Mesodermal cell (in vitro differentiated cells): ENCODE measurements around the gene UCP2.

ENCODE experiments used
- H3K27ac ChIP-seq: 2 replicates; pipeline ENCODE4 v1.7.0; 2013; ENCODE audit warnings: mild to moderate bottlenecking, low read depth, low read length, moderate library complexity; ENCODE audit not compliant: severe bottlenecking
- H3K36me3 ChIP-seq: 2 replicates; pipeline ENCODE4 v1.7.1; 2013; ENCODE audit warnings: mild to moderate bottlenecking, low read length, moderate library complexity; ENCODE audit not compliant: control insufficient read depth, insufficient read depth
- H3K4me1 ChIP-seq: one replicate; pipeline ENCODE4 v1.7.1; 2013; ENCODE audit warnings: mild to moderate bottlenecking, low read length; ENCODE audit not compliant: insufficient read depth, control insufficient read depth, poor library complexity, severe bottlenecking
- H3K4me3 ChIP-seq: 2 replicates; pipeline ENCODE4 v1.7.0; 2013; ENCODE audit warnings: low read length, control low read depth, mild to moderate bottlenecking; ENCODE audit not compliant: insufficient read depth, poor library complexity, severe bottlenecking; ENCODE audit errors: extremely low read depth
- H3K9me3 ChIP-seq: 2 replicates; pipeline ENCODE4 v1.7.1; 2013; ENCODE audit warnings: mild to moderate bottlenecking, low read length, moderate library complexity; ENCODE audit not compliant: control insufficient read depth
- WGBS, 2 experiments: methylation state at CpG; one replicate each; pipeline ENCODE4 v1.1.5; 2013; ENCODE audit warnings: missing lambda C conversion rate in 2 of 2; ENCODE audit not compliant: insufficient coverage in 2 of 2; 5-methylcytosine and 5-hydroxymethylcytosine counted together

The UCP2 gene

GRCh38 chr11:73965076-73965763 lies 17.4 kb downstream of the UCP2 start:
- H3K4me3 ChIP-seq, result no peak overlapping the region
- WGBS, 2 experiments, result 71 to 82% methylated on average over 6 to 9 of the region's 10 CpGs
- H3K4me1 ChIP-seq, result no peaks in the 10 kb centered on the region
- H3K9me3 ChIP-seq, result no peaks in the 10 kb centered on the region
- no peak overlapping the region for H3K27ac ChIP-seq
- no peaks in the 10 kb centered on the region for H3K36me3 ChIP-seq

- Histone ChIP-seq H3K4me1 (no peaks in the 10 kb centered on the region), H3K4me3 (no peak overlapping the region), H3K36me3 (no peaks in the 10 kb centered on the region), H3K27ac (no peak overlapping the region), H3K9me3 (no peaks in the 10 kb centered on the region)
- 88% methylated on average over 6 of the region's 8 CpGs for WGBS, 2 experiments
These were observed 18.8 kb downstream of the UCP2 start for GRCh38 chr11:73963861-73964260.

GRCh38 chr11:73962101-73962705 lies 20.4 kb downstream of the UCP2 start:
- 88 to 98% methylated on average over 5 to 7 of the region's 7 CpGs for WGBS, 2 experiments
- Histone ChIP-seq H3K4me3 (no peak overlapping the region), H3K36me3 (no peaks in the 10 kb centered on the region), H3K9me3 (no peaks in the 10 kb centered on the region), H3K27ac (no peak overlapping the region), H3K4me1 (no peaks in the 10 kb centered on the region)

DNA sequence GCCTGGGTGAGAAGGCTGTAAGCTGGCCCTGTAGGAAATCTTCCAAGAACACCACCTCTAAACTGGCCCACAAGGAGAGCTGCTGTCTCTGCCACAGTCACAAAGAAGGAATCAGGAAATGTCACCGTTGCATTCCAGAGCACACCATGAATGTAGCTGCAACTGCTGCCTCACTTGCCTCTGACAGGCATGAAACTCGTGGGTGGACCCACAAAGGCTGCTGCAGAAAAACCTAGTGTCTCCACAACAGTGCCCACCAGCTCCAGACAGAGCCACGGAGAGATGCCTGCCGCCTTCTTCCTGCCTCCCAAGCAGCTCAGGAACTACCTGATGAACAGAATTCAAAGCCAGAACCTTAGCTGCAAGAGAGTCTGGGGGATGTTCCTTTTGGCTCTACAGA lies 21.3 kb downstream of the UCP2 start:
- H3K27ac ChIP-seq, result no peak overlapping the region
- H3K9me3 ChIP-seq, result no peaks in the 10 kb centered on the region
- H3K4me1 ChIP-seq, result peaks cover 3% of the 10 kb centered on the region
- no peaks in the 10 kb centered on the region for H3K36me3 ChIP-seq
- 76 to 80% methylated on average over 4 of the region's 4 CpGs for WGBS, 2 experiments
- H3K4me3 ChIP-seq, result no peak overlapping the region

GRCh38 chr11:73958521-73959141 lies 24.0 kb downstream of the UCP2 start:
- no peak overlapping the region for H3K4me3 ChIP-seq
- H3K27ac ChIP-seq, result no peak overlapping the region
- peaks cover 6% of the 10 kb centered on the region for H3K4me1 ChIP-seq
- 90 to 91% methylated on average over 12 to 17 of the region's 18 CpGs for whole genome bisulfite sequencing, 2 experiments
- H3K36me3 ChIP-seq, result no peaks in the 10 kb centered on the region
- no peaks in the 10 kb centered on the region for H3K9me3 ChIP-seq

- peaks cover 6% of the 10 kb centered on the region for H3K4me1 ChIP-seq
- H3K27ac ChIP-seq, result no peak overlapping the region
- H3K4me3 ChIP-seq, result no peak overlapping the region
- H3K9me3 ChIP-seq, result no peaks in the 10 kb centered on the region
- H3K36me3 ChIP-seq, result no peaks in the 10 kb centered on the region
- 91 to 94% methylated on average over 24 to 25 of the region's 25 CpGs for WGBS, 2 experiments
These were observed 24.8 kb downstream of the UCP2 start for GRCh38 chr11:73957654-73958361.

- WGBS, 2 experiments, result 87 to 90% methylated on average over 19 to 21 of the region's 29 CpGs
- Histone ChIP-seq H3K4me3 (no peak overlapping the region), H3K4me1 (peaks cover 6% of the 10 kb centered on the region), H3K36me3 (no peaks in the 10 kb centered on the region), H3K9me3 (no peaks in the 10 kb centered on the region), H3K27ac (no peak overlapping the region)
These were observed 25.6 kb downstream of the UCP2 start for GRCh38 chr11:73956876-73957653.

DNA sequence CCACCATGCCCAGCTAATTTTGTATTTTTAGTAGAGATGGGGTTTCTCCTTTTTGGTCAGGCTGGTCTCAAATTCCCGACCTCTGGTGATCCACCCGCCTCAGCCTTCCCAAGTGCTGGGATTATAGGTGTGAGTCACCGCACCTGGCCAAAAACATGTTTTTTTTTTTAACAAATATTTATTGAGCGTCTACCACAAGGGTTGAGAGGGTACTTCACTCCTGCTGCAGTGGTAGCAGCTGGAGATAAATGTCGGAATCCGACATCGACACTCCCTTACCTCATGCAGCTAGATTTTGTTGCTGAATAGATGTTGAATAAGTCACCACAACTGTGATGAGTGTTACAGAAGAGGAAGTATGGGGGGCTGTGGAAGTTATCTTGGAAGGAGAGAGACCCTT lies 30.8 kb downstream of the UCP2 start:
- WGBS, 2 experiments, result 90% methylated on average over 5 of the region's 7 CpGs; no CpG with 5 or more reads in 1 of the 2 experiments
- peaks cover 6% of the 10 kb centered on the region for H3K4me1 ChIP-seq
- H3K9me3 ChIP-seq, result peaks cover 6% of the 10 kb centered on the region
- H3K4me3 ChIP-seq, result no peak overlapping the region
- H3K27ac ChIP-seq, result no peak overlapping the region
- no peaks in the 10 kb centered on the region for H3K36me3 ChIP-seq

GRCh38 chr11:73950869-73951710 lies 31.6 kb downstream of the UCP2 start, which contains the start of gene DNAJB13:
TSS of gene DNAJB13 (plus strand) at chr11:73951026. CDS start at chr11:73951070, 44 bp downstream.
- Histone ChIP-seq H3K9me3 (peaks cover 6% of the 10 kb centered on the region), H3K4me1 (peaks cover under 1% of the 10 kb centered on the region), H3K27ac (no peak within 1 kb of the TSS), H3K36me3 (no peaks in the 10 kb centered on the region), H3K4me3 (no peak within 1 kb of the TSS)
- 69 to 79% methylated on average over 10 to 11 of the region's 12 CpGs for WGBS, 2 experiments
